ENCODE results near the gene GPS2.

GPS2 gene

DNA sequence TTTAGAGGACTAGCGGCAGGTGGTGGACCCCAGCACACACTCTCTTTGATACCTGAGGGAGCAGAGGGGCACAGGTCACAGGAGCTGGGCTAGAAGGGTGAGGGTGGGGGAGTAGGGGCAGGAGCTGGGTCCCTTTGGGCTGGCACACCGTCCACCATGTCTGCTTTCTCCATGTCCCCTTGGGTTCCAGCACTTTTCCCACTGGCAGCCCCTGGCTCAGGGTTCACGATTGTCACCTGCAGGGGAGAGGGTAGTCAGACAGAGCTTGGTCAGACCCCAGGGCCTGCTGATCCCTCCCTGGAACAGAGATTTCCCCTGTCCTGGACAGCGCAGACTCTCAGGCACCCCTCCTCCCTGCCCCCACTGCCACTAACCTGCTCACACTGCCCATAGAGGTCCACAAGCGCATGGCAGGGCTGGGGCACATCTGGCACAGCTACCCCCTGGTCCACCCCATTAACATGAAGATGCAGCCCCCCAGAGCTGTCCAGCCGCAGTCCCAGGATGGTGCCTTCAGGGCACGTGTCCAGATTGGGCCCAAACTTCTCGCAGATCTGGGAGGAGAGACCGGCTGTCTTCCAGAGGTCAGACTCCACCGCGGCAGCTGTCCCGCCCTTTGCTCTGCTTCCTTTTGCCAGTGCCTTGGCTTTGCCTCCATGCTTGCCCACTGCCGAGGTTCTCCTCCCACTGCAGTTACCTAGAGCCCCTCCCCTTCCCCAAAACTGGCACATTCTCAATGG lies 3.1 kb upstream of the GPS2 start:
- DNase-seq, result no peak
- Mint-ChIP-seq H3K4me1 (peaks cover 24% of the 10 kb centered on the region), H3K27ac (peak overlapping the region; percentile 76), H3K4me3 (no peak overlapping the region), H3K36me3 (peaks cover 39% of the 10 kb centered on the region), H3K27me3 (no peaks in the 10 kb centered on the region), H3K9me3 (no peaks in the 10 kb centered on the region)
- CTCF ChIA-PET, result no interaction called here

DNA sequence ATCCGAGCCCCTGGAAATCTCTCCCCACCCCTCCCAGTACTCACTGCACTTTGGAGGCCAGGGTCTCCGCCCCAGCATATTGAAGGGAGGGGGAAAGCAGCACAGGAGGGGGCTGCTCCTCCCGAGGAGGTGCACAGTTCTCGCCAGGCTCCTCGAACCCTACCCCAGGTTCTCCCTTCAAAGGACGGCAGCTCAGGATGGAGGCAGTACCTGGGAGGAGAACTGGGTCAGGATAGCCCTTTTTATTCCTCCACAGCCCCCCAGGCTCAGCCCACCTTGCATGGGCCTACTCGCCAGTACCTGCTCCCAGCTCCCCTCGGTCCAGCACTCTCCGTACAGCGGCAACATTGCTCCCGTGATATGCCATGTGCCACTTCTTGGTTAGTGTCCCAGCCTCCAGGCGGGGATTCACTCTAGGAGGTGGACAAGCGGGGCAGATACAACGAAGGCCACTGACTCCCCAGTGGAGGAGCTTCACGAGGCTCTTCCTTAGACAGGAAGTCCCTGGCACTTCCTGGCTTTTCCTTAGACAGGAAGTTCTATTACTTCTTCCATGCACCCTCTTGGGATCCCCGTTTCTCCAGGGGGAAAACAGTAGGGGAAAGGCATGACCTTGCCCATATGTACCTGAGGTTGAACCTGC lies 2.1 kb upstream of the GPS2 start:
- CTCF ChIA-PET, result no interaction called here
- DNase-seq, result no peak
- Mint-ChIP-seq H3K27me3 (no peaks in the 10 kb centered on the region), H3K4me1 (peaks cover 35% of the 10 kb centered on the region), H3K36me3 (peaks cover 41% of the 10 kb centered on the region), H3K27ac (peak overlapping the region; percentile 76), H3K4me3 (no peak overlapping the region), H3K9me3 (no peaks in the 10 kb centered on the region)

DNA sequence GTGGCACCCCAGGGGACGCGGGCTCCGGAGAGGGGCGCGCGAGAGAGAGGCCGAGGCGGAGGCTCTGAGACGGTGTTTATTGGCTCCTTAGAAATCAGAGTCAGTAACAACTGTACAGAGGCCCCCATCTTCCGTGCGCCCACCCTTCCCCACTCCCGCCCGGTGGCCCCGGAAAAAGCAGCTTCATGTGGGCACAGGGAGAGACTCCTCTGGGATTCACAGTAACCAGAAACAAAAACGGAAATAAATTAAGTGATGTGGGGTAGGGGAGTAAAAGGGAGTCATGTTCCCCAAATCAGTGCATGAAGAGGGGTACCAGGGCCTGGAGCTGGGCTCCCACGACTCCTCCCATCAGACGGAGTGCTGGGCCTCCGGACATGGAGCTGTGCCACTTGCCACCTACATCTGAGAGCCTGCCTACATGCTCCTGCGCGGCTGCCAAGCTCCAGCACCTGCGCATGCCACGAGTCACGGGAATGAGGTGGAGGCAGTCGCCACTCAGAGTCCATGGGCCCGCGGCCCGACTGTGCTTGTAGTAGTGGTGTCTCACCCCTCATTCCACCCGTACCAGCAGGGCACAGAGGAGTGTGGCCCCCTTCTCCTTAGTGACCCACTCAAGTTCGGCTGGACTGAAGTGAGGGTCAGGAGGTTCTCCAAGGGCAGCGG lies 543 bp upstream of the GPS2 start:
- Mint-ChIP-seq H3K4me1 (peaks cover 47% of the 10 kb centered on the region), H3K27me3 (no peaks in the 10 kb centered on the region), H3K4me3 (peak overlapping the region; percentile 94), H3K9me3 (no peaks in the 10 kb centered on the region), H3K27ac (peak overlapping the region; percentile 95), H3K36me3 (peaks cover 45% of the 10 kb centered on the region)
- DNase-seq, result no peak
- CTCF ChIA-PET, result interaction anchor here (0.8 to 4.7 kb wide), 3 partner anchors 9 to 22 kb away, joined by 3 to 16 read pairs (median 14); partner anchors contain the start of gene ACAP1

DNA sequence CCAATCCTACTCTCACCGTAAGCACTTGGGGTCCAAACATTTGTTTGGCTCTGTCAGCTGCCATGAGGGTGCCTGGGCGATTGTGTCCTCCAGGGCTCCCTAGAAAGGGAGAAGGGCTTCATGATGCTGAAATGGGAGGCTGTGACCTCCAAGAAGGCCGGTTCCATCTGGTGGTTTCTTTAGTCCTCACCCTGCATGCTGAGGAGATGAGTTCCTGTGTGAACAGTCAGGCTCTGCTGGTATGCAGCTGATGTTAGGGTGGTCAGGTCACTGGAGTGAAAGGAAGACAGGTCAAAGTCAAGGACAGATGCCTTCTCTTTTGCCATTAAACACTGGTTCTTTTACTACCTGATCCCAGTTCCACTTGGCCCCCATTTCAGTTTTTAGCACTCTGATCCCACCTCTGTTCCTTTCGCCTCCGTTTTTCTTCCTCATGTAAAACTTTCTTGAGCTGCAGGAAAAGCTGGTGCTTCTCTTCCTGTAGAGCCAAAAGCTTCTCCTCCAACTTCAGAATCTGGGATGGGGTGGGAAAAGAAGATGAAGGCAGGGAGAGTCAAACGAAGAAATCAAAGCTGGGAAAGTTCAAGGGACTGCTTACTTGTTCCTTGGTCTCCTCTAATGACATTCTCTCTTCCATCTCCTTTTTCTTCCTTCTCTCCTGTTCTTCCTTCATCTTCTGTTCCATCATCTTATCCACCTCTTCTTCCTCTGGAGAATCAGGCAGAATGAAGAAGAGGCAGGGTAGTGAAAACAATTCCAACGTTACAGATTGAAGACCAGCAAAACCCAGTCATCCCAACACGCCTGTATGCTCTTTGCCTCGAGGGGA lies 1.1 kb downstream of the GPS2 start:
- CTCF ChIA-PET, result interaction anchor here (0.7 to 4.7 kb wide), 8 partner anchors 9 to 269 kb away, joined by 3 to 16 read pairs (median 4); partner anchors contain the start of gene ACAP1
- peak overlapping the region; percentile 89 for H3K27ac Mint-ChIP-seq
- peaks cover 60% of the 10 kb centered on the region for H3K36me3 Mint-ChIP-seq
- DNase-seq, result no peak
- H3K9me3 Mint-ChIP-seq, result no peaks in the 10 kb centered on the region
- no peaks in the 10 kb centered on the region for H3K27me3 Mint-ChIP-seq
- H3K4me1 Mint-ChIP-seq, result peaks cover 63% of the 10 kb centered on the region
- peak overlapping the region; percentile 84 for H3K4me3 Mint-ChIP-seq

DNA sequence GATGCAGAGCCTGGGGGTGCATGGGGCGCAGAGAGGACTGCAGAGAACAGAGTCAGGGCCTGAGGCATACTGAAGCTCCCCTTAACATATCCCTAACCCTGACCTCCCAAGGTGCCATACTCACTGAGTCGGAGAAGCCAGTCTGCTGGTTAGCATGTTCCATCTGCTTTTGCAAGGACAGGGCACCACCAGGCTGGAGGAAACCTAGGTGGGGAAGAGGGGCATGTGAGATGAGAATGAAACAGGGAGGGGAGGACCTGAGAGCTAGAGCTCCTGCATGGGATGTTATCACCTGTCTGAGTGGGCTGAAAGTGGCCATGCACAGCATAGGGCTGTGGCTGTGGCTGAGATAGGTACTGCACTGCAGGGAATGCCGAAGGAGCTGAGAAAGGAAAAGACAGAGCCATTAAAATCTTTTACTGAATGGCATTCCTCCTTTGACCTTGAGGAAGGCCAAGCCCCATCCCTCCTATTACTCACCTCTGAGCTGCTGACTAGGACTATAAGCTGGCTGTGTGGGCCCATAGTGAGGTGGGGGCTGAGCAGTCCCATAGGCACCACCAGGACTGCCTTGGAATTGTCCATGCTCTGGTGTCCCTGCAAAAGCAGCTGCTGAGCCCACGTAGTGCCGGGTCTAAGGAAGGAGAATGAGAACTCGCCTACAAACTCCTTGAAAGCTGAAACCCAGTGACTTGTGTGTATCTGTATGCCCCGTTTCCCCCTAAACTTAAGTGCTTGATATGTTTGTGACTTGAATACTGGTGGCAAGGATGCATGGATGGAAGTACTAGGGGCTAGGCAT lies 1.9 kb downstream of the GPS2 start:
- CTCF ChIA-PET, result interaction anchor here (0.9 to 4.7 kb wide), 7 partner anchors 10 to 43 kb away, joined by 3 to 16 read pairs (median 3); partner anchors contain the start of gene ACAP1
- no peak for DNase-seq
- peak overlapping the region; percentile 89 for H3K27ac Mint-ChIP-seq
- H3K36me3 Mint-ChIP-seq, result peaks cover 64% of the 10 kb centered on the region
- H3K4me3 Mint-ChIP-seq, result peak overlapping the region; percentile 84
- H3K9me3 Mint-ChIP-seq, result no peaks in the 10 kb centered on the region
- peaks cover 69% of the 10 kb centered on the region for H3K4me1 Mint-ChIP-seq
- no peaks in the 10 kb centered on the region for H3K27me3 Mint-ChIP-seq

DNA sequence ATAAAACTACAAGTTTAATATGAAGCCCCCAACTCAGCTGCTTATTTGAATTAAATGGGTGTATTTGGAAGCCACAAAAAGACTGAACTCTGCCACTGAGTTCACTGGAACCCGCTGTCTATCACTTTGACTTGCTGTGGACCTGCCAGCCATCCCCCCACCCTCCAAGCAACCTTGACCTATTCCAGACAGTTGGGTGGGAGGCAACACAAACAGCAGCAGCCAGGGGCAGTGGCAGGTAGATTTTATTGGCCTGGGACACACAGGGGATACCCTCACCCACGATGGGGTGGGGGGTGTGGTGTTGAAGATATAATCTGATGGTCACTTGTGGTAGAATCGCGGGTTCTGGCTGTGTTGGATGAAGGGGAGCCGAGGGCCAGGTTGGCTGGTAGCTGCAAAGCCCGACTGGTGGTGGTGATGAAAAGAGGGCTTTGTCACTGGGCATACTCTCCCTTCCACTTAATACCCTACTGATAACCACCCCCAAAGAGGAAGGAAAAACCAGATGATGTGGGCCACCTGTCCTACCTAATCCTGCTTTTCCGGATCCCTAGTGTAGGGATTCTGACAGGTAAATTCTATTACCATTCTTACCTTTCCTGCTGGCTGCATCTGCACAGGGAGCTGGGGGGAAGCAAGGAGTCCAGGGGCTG lies 2.6 kb downstream of the GPS2 start:
- DNase-seq, result no peak
- peaks cover 60% of the 10 kb centered on the region for H3K36me3 Mint-ChIP-seq
- CTCF ChIA-PET, result interaction anchor here (0.9 to 4.7 kb wide), 6 partner anchors 11 to 41 kb away, joined by 3 to 16 read pairs (median 4); partner anchors contain the start of gene ACAP1
- peak overlapping the region; percentile 71 for H3K27ac Mint-ChIP-seq
- H3K9me3 Mint-ChIP-seq, result no peaks in the 10 kb centered on the region
- H3K4me1 Mint-ChIP-seq, result peaks cover 69% of the 10 kb centered on the region
- H3K27me3 Mint-ChIP-seq, result no peaks in the 10 kb centered on the region
- H3K4me3 Mint-ChIP-seq, result peak overlapping the region; percentile 84

DNA sequence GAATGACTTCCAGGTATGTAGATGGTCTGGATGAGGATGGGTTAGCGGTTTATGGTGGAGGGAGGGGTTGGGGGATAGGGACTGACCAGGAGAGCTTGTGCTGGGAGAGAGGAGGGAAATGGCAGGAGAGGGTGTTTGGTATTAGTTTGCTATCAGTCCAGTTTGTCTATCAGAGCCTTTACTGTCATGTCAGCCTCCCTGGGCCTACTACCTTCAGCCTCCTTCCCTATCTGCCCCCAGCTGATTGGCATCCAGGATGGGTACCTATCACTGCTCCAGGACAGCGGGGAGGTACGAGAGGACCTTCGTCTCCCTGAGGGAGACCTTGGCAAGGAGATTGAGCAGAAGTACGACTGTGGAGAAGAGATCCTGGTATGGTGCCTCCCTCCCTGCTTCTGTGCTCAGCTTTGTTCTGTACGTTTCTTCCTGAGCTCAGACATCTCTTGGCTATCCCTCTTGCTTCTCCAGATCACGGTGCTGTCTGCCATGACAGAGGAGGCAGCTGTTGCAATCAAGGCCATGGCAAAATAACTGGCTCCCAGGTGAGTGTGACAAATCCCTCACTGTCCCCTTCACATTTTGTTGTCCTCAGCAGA lies 4.0 kb downstream of the GPS2 start:
- DNase-seq, result no peak
- no peaks in the 10 kb centered on the region for H3K9me3 Mint-ChIP-seq
- H3K27me3 Mint-ChIP-seq, result no peaks in the 10 kb centered on the region
- peak overlapping the region; percentile 25 for H3K4me3 Mint-ChIP-seq
- CTCF ChIA-PET, result interaction anchor here (3.7 kb wide), 1 partner anchor 25 kb away, joined by 11 read pairs; the partner anchor contains the start of gene ACAP1
- peaks cover 58% of the 10 kb centered on the region for H3K36me3 Mint-ChIP-seq
- peak overlapping the region; percentile 100 for H3K27ac Mint-ChIP-seq
- peaks cover 72% of the 10 kb centered on the region for H3K4me1 Mint-ChIP-seq

DNA sequence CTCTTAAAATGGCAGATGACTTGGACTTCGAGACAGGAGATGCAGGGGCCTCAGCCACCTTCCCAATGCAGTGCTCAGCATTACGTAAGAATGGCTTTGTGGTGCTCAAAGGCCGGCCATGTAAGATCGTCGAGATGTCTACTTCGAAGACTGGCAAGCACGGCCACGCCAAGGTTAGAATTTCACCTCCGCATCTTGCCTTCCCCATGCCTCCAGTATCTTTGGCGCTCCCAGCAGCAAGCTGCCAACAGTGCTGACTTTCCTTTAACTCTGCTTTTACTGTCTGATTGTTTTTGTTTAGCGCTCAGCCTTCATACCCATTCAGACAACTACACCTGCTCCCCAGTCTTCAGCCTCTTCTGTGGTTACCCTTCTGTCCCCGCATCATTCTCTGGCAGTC lies 5.5 kb downstream of the GPS2 start:
- DNase-seq, result no peak
- CTCF ChIA-PET, result interaction anchor here (1.6 to 3.7 kb wide), 3 partner anchors 14 to 27 kb away, joined by 3 to 11 read pairs (median 5); partner anchors contain the start of gene ACAP1
- peaks cover 55% of the 10 kb centered on the region for H3K36me3 Mint-ChIP-seq
- no peaks in the 10 kb centered on the region for H3K9me3 Mint-ChIP-seq
- peaks cover 69% of the 10 kb centered on the region for H3K4me1 Mint-ChIP-seq
- H3K4me3 Mint-ChIP-seq, result peak overlapping the region; percentile 96
- no peaks in the 10 kb centered on the region for H3K27me3 Mint-ChIP-seq
- peak overlapping the region; percentile 100 for H3K27ac Mint-ChIP-seq

DNA sequence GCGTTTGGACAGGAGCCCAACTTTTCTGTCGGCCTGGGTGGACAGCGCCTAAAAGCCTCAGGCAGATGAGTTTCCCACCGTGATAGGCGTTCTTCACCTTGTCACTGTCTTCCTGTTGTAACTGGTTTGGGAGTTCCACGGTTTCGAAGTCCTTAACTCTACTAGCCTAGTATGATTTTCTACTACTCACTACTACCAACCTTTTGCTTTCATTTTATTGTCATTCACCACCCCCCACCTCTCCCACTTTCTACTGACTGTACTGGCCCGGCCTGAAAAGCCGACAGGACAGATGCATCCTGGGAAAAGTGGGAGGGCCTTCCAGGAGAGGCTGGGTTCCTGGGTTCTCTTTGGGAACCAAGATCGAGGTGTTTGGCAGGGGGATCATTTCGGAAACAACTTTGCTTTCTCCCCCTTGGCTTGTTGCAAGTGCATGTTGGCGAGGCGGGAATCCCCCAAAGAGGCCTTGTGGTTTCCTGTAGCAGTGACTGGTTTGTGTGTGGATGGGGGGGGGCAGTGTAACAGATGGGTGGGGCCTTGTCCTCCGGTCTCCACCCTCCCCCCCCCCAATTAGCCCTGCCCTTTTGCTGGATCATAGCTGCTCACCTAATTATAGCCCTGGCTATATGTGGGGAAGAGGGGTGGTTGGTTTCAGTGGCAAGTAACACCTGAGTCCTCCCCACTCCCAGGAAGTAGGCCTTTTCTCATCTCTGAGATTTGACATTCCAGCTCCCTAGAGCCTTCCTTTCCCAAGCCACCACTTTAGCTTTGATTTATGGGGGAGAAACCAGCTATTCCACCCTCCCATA lies 6.3 kb downstream of the GPS2 start:
- H3K36me3 Mint-ChIP-seq, result peaks cover 47% of the 10 kb centered on the region
- peak; percentile 88 for DNase-seq
- H3K4me3 Mint-ChIP-seq, result peak overlapping the region; percentile 96
- peaks cover 61% of the 10 kb centered on the region for H3K4me1 Mint-ChIP-seq
- peak overlapping the region; percentile 100 for H3K27ac Mint-ChIP-seq
- no peaks in the 10 kb centered on the region for H3K27me3 Mint-ChIP-seq
- CTCF ChIA-PET, result interaction anchor here (1.6 to 3.7 kb wide), 3 partner anchors 14 to 28 kb away, joined by 3 to 11 read pairs (median 5); partner anchors contain the start of gene ACAP1
- H3K9me3 Mint-ChIP-seq, result no peaks in the 10 kb centered on the region

DNA sequence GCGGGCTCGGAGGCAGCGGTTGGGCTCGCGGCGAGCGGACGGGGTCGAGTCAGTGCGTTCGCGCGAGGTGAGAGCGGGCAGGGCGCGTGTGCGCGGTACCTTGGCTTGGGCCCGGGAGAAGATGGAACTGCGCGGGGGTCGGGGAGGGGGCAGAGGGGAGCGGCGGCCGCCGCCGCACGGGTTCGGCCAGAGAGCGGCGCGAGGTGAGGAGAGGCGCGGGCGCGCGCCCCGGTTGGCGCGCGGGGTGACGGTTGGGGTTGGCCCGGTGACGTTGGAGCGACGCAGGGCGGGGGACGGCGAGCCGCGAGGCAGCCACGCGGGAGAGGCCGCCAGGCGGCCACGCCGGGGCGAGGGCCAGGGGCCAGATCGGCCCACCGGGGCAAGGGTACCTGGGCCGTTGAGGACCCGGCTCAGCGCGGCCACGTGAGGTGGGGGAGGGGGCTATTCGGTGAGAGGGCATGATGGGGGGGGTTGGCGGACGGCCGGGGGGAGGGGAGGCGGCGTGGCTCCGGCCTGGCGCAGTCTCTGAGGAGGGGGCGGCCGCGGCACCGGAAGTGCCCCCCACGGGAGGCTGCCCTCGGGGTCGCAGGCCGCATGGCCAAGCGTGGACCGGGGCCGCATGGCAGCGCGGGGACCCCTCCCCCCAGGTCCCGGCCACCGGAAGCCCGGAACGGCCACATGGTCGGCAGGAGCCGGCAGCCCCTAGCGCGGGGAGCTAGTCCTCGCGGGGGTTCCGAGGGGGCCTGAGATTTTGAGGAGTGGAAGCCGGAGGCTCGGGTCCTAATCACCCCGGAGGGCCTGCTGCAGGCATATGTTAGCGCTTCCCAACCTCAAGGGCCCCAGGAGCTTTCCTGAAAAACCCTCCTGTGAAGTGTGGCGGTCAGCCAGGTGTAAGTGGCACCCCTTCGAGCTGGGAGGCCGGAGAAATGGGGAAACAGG lies 7.2 kb downstream of the GPS2 start:
- Mint-ChIP-seq H3K4me3 (peak overlapping the region; percentile 96), H3K4me1 (peaks cover 52% of the 10 kb centered on the region), H3K27ac (peak overlapping the region; percentile 100), H3K27me3 (peaks cover 4% of the 10 kb centered on the region), H3K36me3 (peaks cover 40% of the 10 kb centered on the region), H3K9me3 (no peaks in the 10 kb centered on the region)
- DNase-seq, result peak; percentile 72
- CTCF ChIA-PET, result interaction anchor here (3.7 kb wide), 1 partner anchor 28 kb away, joined by 11 read pairs; the partner anchor contains the start of gene ACAP1
